Effector memory CD8-positive, alpha-beta T cell (primary cell): Measurements from ENCODE around the gene STAT5B.
"Not testable (repeated sequence)": the region's sequence is repeated elsewhere in the genome, so short reads cannot be mapped to it uniquely, and the experiment has no call there.

Experiments
- ATAC-seq: fragments of 150-1000 bp; cut with Tn5 transposase; replicated peaks from 2 replicates; pipeline ENCODE4 v1.10.0; 2021; ENCODE audit warnings: mild to moderate bottlenecking, moderate library complexity
- DNase-seq, 3 experiments: peaks; one replicate each; pipeline ENCODE4 v3.0.0; 2021
- H3K27ac Mint-ChIP-seq, 2 donors: one replicate each; pipeline ENCODE4 v1.8.0; 2022; ENCODE audit warnings: mild to moderate bottlenecking in 2 of 2, mixed read lengths in 2 of 2, moderate library complexity in 2 of 2
- H3K27me3 Mint-ChIP-seq, 2 donors: one replicate each; pipeline ENCODE4 v1.8.0; 2022; ENCODE audit warnings: mixed read lengths in 2 of 2
- H3K36me3 Mint-ChIP-seq: one replicate; pipeline ENCODE4 v1.8.0; 2022; ENCODE audit warnings: mild to moderate bottlenecking, moderate library complexity, mixed read lengths; ENCODE audit not compliant: insufficient read depth
- H3K4me1 Mint-ChIP-seq, 2 donors: one replicate each; pipeline ENCODE4 v1.8.0; 2022; ENCODE audit warnings: low read depth in 2 of 2, mixed read lengths in 2 of 2
- H3K4me3 Mint-ChIP-seq, 2 donors: one replicate each; pipeline ENCODE4 v1.8.0; 2022; ENCODE audit warnings: mild to moderate bottlenecking in 2 of 2, mixed read lengths in 2 of 2, moderate library complexity in 2 of 2
- H3K9me3 Mint-ChIP-seq, 2 donors: one replicate each; pipeline ENCODE4 v1.8.0; 2022; ENCODE audit warnings: mixed read lengths in 2 of 2

Gene STAT5B

DNA sequence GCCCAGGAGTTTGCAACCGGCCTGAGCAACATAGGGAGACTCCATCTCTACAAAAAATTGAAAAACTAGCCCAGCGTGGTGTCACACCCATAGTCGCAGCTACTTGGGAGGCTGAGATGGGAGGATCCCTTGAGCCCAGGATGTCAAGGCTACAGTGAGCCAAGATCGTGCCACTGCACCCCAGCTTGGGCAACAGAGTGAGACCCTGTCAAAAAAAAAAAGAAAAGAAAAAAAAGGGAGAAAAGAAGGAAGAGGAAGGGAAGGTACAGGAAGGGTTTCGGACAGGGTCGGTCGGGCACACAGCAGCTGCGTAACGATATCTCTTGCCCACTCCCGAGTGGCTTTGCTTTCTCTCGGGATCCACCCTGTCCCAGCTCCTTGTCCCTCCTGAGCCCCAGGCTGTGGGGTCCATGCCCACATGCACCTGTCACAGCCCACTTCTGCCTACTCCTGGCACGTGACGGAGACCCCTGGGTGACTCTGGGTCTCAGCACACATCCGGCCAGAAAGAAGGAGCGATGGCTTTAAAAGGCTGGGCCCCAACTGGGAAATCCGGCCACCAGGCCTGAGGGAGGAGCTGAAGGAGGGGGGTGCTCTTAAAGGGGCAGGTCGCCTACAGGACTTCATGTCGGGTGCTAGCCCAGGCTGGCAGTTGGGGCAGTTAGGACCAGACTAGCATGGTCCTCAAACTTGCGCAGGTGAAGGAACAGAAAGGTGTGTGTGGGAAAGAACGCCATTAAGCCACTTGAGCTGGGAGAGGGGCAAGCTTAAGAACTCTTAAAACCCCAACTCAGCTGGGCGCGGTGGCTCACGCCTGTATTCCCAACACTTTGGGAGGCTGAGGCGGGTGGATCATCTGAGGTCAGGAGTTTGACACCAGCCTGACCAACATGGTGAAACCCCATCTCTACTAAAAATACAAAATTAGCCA, 82.0 kb downstream of the STAT5B start, which contains the start of gene GHDC:
GHDC (minus strand) TSS at position 526 of the 931 bp plus-strand sequence. CDS start 913 bp downstream, outside the sequence.
- Mint-ChIP-seq H3K9me3 (no peaks in the 10 kb centered on the region), H3K4me1 (peaks cover 22 to 23% of the 10 kb centered on the region in 2 donors), H3K27me3 (no peaks in the 10 kb centered on the region), H3K27ac (peak within 1 kb of the TSS; percentile 91 to 95), H3K36me3 (peaks cover 3% of the 10 kb centered on the region), H3K4me3 (peak within 1 kb of the TSS; percentile 94 to 99)
- peak; percentile 66 to 73 (median 67) for DNase-seq
- peak; percentile 99 for ATAC-seq

DNA sequence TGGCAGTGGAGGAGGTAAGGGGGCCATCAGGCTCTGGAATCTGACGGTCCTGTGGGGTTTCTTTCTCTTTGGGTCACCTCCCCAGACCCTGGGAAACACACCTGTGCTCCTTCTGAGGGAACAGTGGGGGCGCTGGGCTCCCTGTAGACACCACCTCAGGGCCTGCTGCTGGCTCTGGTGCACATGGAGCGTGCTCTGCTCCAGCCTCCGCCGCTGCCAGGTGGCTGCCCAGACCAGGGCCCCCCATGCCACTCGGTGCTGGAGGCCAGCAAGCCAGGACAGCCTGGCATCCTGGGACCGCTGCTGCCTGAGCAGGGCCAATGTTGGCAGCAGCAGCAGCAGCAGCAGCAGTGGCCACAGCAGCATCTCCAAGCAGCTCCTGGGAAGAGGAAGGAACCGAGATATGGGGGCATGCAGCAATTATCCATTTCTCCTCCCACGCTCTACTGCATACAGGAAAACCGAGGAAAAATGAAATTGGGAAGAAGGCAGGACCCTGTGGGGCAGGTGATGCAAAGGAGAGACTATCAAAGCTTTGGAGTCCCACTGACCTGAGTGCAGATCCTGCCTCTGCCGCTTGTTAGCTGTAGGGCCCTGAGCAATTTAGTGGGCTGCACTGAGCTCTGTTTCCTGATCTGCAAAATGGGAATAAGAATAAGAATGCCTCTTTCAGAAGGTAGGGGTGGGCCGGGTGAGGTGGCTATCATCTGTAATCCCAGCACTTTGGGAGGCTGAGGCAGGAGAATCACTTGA, 82.8 kb downstream of the STAT5B start:
- H3K9me3 Mint-ChIP-seq: no peaks in the 10 kb centered on the region
- peak overlapping the region; percentile 94 to 99 for H3K4me3 Mint-ChIP-seq
- no peak for DNase-seq
- H3K36me3 Mint-ChIP-seq: no peaks in the 10 kb centered on the region
- no peaks in the 10 kb centered on the region for H3K27me3 Mint-ChIP-seq
- peaks cover 21 to 22% of the 10 kb centered on the region in 2 donors for H3K4me1 Mint-ChIP-seq
- peak overlapping the region; percentile 91 to 95 for H3K27ac Mint-ChIP-seq
- no peak for ATAC-seq

DNA sequence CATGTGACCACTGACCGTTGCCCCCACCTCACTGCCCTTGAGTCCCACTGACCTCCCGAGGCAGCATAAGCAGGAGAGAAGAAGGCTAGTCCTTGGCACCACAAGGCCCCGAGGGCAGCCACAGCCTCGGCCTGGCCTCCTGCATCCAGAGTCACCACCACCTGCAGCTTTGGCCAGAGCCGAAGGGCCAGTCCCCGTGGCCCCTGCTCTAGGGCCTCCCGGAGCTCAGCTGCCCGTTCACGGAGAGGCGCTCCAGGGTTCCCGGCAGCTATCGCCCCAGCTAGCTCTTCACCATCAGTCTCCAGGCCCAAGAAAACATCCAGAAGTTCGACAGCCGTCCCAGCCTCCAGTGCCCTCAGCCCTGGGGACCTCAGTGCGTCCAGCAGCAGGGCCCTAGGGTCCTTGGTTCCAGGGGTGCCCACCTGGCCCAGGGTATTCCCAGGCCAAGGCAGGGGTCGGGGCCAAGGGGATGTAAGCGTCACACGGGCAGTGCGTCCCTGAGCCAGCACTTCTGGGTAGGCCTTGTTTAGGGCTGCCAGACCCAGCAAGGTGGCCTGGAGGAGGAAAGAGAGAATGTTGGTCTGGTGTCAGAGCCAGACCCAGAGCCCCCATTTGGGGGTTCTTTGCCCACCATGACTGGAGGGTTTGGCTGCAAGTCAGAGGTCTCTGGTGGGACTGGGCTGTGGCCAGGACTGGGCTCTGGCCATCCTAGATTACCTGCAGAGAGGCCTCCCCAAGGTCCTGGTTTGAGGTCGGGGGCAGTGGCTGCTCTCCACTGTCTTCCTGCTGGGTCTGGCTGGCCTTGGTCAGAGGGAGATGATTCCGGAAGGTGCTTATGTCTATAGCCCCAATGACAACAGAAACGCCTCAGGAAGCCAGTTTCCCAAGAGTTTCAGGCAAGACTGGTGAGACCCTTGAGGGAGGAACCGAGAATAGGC, 83.7 kb downstream of the STAT5B start:
- Mint-ChIP-seq H3K27ac (peak overlapping the region in 1 of 2 donors; percentile 55), H3K9me3 (no peaks in the 10 kb centered on the region), H3K4me3 (peak overlapping the region; percentile 94 to 99), H3K27me3 (no peaks in the 10 kb centered on the region), H3K4me1 (peaks cover 21 to 22% of the 10 kb centered on the region in 2 donors), H3K36me3 (no peaks in the 10 kb centered on the region)
- DNase-seq (no peak), ATAC-seq (no peak)

DNA sequence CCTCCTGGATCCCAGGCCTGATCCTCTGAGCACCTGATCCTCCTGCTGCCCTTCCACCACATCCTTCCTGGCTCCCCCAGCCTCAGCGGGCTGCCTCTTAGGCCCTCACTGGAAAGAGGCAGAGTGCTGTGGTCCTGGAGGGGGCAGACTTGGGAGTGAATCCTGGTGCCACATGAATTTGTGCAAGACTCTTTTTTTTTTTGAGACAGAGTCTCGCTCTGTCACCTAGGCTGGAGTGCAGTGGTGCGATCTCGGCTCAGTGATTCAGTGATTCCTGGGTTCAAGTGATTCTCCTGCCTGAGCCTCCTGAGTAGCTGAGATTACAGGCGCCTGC, 84.9 kb downstream of the STAT5B start:
- DNase-seq: no peak
- Mint-ChIP-seq H3K9me3 (no peaks in the 10 kb centered on the region), H3K27ac (no peak overlapping the region), H3K27me3 (no peaks in the 10 kb centered on the region), H3K4me3 (no peak overlapping the region), H3K4me1 (peaks cover 21 to 22% of the 10 kb centered on the region in 2 donors), H3K36me3 (no peaks in the 10 kb centered on the region)
- no peak for ATAC-seq

DNA sequence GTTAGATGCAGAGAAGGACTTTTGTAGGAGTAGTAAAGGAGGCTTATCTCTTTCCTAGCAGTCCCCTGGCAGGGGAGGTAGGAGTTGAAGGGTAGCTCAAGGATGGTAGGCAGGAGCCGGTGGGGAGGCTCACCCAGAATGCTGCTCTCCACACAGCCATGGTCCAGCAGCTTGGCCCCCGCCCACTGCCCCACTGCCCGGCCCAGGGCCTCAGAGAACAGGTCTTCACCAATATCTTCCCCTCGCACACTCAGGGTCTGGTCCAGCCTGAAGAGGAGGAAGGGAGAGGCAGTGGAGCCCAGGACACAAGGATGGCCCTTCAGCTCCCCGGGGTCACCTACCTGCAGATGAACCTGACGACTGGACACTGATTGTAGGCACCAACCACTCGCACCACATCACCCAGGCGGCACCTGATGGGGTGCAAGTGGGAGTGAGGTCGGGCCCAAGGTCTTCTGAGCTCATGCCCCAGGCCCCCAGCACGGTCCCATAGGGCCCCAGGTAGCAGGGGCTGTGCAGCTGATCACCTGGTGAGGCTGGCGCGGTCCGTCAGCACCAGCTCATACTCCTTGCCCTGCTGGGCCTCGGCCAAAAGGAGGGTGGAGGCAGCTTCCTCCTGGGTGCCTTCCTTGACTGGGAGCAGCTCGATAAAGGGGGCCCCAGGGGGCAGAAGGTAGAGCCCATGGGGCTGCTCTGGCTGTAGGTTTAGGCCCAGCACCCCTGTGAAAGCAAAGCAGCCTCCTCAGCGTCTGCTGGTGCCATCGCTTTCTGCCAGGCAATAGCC, 85.5 kb downstream of the STAT5B start:
- Mint-ChIP-seq H3K9me3 (no peaks in the 10 kb centered on the region), H3K27me3 (no peaks in the 10 kb centered on the region), H3K4me3 (no peak overlapping the region), H3K36me3 (no peaks in the 10 kb centered on the region), H3K27ac (peak overlapping the region in 1 of 2 donors; percentile 22), H3K4me1 (peaks cover 21 to 22% of the 10 kb centered on the region in 2 donors)
- DNase-seq (no peak), ATAC-seq (no peak)

DNA sequence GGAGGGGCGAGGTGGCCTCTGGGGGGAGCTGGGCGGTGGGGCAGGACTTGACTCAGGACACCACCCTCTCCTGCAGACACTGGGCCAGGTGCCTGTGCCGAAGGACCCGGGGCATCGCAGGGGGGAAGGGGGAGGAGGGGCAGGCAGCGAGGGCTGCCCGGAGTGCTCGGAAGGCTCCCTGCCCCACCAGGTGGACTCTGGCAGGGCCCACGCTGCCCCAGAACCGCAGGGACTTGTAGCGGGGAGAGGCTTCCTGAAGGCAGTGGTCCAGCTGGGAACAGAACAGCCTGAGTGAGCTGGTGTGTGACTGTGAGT, 86.6 kb downstream of the STAT5B start:
- no peak overlapping the region for H3K27ac Mint-ChIP-seq
- H3K4me3 Mint-ChIP-seq: no peak overlapping the region
- no peaks in the 10 kb centered on the region for H3K36me3 Mint-ChIP-seq
- no peaks in the 10 kb centered on the region for H3K27me3 Mint-ChIP-seq
- ATAC-seq (no peak), DNase-seq (no peak)
- peaks cover 22 to 25% of the 10 kb centered on the region in 2 donors for H3K4me1 Mint-ChIP-seq
- no peaks in the 10 kb centered on the region for H3K9me3 Mint-ChIP-seq

DNA sequence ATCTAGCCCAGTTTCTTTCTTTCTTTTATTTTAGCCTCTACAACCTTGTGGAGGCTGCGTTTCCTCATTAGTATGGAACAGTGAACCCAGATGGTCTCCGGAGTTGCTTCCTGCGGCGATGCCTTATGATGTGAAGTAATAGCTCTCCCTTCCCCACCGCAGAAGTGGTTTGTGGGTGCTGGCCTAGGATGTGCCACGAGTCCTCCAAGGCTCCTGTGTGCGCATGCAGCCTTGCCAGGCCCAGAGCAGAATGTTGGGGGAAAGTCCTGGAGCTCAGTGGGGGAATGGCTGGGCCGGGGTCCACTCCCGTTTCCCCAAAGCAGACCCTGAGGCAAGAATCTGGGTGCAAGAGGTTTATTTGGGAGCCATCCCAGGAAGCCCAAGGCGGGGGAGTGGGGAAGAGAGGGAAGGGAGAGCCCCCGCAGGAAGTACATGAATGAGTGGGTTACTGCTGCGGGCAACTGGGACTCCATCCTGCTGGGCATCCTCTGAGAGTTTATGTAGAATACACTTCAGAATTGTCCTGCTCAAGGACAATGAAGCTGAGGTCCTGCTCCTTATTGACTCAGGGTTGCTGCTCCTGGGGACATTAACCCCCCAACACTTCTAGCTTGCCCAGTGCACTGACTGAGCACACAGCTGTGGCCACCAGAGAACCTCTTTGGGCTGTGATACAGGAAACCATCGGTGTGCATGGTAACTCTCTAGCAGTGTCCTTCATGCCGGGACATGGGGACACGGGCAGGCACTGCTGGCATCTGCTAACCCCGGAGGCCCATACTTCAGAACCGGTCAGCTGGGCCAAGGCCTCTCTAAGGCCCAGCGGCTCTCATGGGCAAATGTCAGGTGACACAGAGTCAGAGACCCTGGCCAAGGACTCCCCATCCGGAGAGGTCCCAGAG, 87.2 kb downstream of the STAT5B start:
- H3K9me3 Mint-ChIP-seq: no peaks in the 10 kb centered on the region
- no peak overlapping the region for H3K27ac Mint-ChIP-seq
- ATAC-seq: no peak
- peaks cover 17 to 25% of the 10 kb centered on the region in 2 donors for H3K4me1 Mint-ChIP-seq
- no peaks in the 10 kb centered on the region for H3K27me3 Mint-ChIP-seq
- H3K36me3 Mint-ChIP-seq: no peaks in the 10 kb centered on the region
- no peak for DNase-seq
- H3K4me3 Mint-ChIP-seq: no peak overlapping the region

DNA sequence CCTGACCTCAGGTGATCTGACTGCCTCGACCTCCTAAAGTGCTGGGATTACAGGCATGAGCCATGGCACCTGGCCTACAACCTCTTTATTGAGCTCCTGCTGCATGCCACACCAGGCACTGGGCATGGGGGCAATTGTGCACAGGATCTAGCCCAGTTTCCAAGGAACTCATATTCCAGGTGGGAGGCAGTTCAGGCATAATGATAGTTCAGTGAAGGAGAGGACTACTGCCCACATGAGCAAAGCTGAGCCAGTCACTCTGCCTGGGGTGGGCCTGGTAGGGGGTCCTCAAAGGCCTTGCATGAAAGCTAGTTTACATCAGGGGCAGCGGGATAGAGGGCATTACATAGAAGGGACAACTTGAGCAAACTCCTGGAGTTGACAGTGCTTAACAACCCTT, 88.4 kb downstream of the STAT5B start:
- no peak overlapping the region for H3K4me3 Mint-ChIP-seq
- H3K36me3 Mint-ChIP-seq: no peaks in the 10 kb centered on the region
- H3K4me1 Mint-ChIP-seq: peaks cover 18 to 21% of the 10 kb centered on the region in 2 donors
- ATAC-seq (no peak), DNase-seq (no peak)
- no peaks in the 10 kb centered on the region for H3K27me3 Mint-ChIP-seq
- H3K9me3 Mint-ChIP-seq: no peaks in the 10 kb centered on the region
- no peak overlapping the region for H3K27ac Mint-ChIP-seq

DNA sequence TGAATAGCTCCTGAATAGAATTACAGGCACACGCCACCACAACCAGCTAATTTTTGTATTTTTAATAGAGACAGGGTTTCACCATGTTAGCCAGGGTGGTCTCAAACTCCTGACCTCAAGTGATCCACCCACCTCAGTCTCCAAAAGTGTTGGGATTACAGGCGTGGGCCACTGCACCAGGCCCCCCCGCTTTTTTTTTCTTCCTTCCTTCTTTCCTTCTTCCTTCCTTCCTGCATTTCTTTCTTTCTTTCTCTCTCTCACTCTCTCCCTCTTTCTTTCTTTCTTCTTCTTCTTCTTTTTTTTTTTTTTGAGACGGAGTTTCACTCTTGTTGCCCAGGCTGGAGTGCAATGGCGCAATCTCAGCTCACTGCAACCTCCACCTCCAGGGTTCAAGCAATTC, 90.0 kb downstream of the STAT5B start:
- H3K4me1 Mint-ChIP-seq: peaks cover 18 to 20% of the 10 kb centered on the region in 2 donors
- not testable (repeated sequence) for H3K27ac Mint-ChIP-seq, DNase-seq, H3K36me3 Mint-ChIP-seq, ATAC-seq, H3K4me3 Mint-ChIP-seq, H3K27me3 Mint-ChIP-seq, H3K9me3 Mint-ChIP-seq

DNA sequence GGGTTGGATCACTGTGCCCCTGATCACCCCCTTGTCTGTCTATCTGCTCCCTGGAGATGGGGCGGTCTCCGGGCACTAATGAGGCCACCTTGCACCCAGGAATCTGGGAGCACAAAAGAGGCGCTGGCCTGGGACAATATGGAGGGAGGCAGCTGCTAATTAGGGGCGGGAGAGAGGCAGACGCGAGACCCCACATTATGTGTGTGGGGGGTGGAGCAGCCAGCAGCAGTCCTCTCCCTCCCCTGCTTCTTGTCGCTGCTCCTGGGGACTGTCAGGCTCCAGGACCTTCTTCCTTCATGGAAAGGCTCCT, 90.6 kb downstream of the STAT5B start:
- no peak for ATAC-seq
- H3K36me3 Mint-ChIP-seq: peaks cover 5% of the 10 kb centered on the region

DNA sequence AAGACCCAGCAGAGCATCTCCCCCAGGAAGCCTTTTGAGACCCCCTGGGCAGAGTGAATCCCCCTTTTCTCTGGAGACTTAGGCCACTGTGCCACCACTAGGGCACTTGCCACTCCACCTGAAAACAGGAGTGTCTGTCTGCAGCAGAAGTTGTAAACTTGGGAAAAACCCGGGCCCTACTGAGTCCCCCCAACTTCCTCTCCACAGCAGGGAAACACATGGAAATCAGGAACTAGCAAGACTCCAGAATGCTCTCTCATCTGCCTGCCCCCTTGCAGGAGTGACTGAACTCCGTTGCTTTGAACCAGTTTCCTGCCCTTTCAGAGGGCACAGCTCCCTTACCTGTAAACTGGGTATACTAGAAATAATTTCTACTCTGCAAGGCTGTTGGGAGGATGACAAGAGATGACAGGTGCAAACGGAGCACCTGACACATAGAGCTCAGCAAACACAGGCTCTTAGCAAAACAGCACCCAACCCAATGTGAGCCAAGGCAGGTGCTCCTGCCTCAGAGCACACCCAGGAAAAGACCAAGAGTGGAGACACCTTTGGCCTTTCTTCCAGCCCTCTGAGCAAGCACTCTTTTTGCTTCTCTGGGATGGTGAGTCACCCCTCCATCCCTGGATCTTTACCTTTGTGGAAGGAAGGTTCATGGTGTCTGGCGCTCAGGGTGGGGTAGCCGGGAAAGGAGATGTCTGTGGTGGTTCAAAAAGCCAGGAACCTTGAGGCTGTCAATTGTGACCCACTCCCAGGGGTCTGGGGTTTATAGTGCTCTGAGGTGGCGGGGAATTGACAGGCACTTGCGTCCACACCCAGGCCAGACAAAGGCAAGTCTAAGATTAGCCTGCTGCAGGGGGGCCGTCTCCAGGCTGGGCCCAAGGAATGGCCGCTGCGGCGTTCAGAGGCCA, 91.2 kb downstream of the STAT5B start, which contains the start of gene HCRT:
HCRT (minus strand) TSS at position 740 of the 908 bp plus-strand sequence; CDS start at position 653, 87 bp downstream.
- H3K27ac Mint-ChIP-seq: peak within 1 kb of the TSS; percentile 81 to 86
- H3K4me1 Mint-ChIP-seq: peaks cover 20 to 21% of the 10 kb centered on the region in 2 donors
- no peaks in the 10 kb centered on the region for H3K9me3 Mint-ChIP-seq

More for the DNA sequence above, 90.6 kb downstream of the STAT5B start:
- H3K27ac Mint-ChIP-seq: no peak overlapping the region
- H3K4me1 Mint-ChIP-seq: peaks cover 20% of the 10 kb centered on the region in 2 donors
- DNase-seq: no peak
- no peaks in the 10 kb centered on the region for H3K9me3 Mint-ChIP-seq
- H3K4me3 Mint-ChIP-seq: peak overlapping the region in 1 of 2 donors; percentile 93
- H3K27me3 Mint-ChIP-seq: no peaks in the 10 kb centered on the region

More for the DNA sequence above, 91.2 kb downstream of the STAT5B start, which contains the start of gene HCRT:
- H3K27me3 Mint-ChIP-seq: peaks cover 0 to 3% of the 10 kb centered on the region in 2 donors
- H3K4me3 Mint-ChIP-seq: peak within 1 kb of the TSS; percentile 90 to 93
- ATAC-seq (no peak), DNase-seq (no peak)
- H3K36me3 Mint-ChIP-seq: peaks cover 9% of the 10 kb centered on the region
